SK-N-SH (cell line): ENCODE measurements around the gene MMS19. TPM values are rescaled to one million over a fixed set of nuclear protein-coding genes. Genes with fewer than 3 reads are reported as not detected.

Experiments
- CTCF ChIA-PET: fragments of 300-600, 350-600 bp; formaldehyde crosslinking; extraction: SDS; loops from one replicate; lab custom pipeline; 2021; lab: Yijun Ruan, JAX
- POLR2A ChIA-PET: fragments of 350-600 bp; sonication (Branson Sonifier 250); formaldehyde crosslinking; extraction: SDS; loops from one replicate; lab custom pipeline; 2020; ENCODE audit warnings: antibody characterized with exemption, inconsistent platforms; lab: Yijun Ruan, JAX
- DNase-seq: peaks from one replicate; pipeline ENCODE4 v3.0.0; 2012
- H2AFZ ChIP-seq: fragments of 200-600 bp; sonication (generic); 2 replicates; pipeline ENCODE4 v1.8.1; 2016; ENCODE audit warnings: antibody characterized with exemption, mild to moderate bottlenecking, low read depth
- H3F3A ChIP-seq: fragments of 200-600 bp; sonication (generic); replicated peaks from 2 replicates; pipeline ENCODE3; 2016; ENCODE audit warnings: antibody characterized with exemption, mild to moderate bottlenecking; ENCODE audit not compliant: insufficient read depth
- H3K27ac ChIP-seq, 2 experiments: fragments of 200-500 bp in 1 of 2; fragments of 200-600 bp in 1 of 2; sonication (Bioruptor generic) in 1 of 2; sonication (generic), shearing (Covaris generic) in 1 of 2; 2 replicates each; pipeline versions ENCODE4 v1.5.1 to v1.6.1; 2014 to 2016; ENCODE audit warnings: low read depth in 2 of 2, inconsistent platforms in 1 of 2, low read length in 1 of 2, mild to moderate bottlenecking in 1 of 2, mixed read lengths in 1 of 2
- H3K27me3 ChIP-seq: fragments of 200-600 bp; sonication (generic), shearing (Covaris generic); 2 replicates; pipeline ENCODE4 v1.6.1; 2016; ENCODE audit warnings: mixed run types; ENCODE audit not compliant: insufficient read depth
- H3K36me3 ChIP-seq, 2 experiments: fragments of 200-500 bp in 1 of 2; fragments of 200-600 bp in 1 of 2; sonication (Bioruptor generic) in 1 of 2; sonication (generic) in 1 of 2; replicated peaks in 1 of 2; 2 replicates each; pipeline versions ENCODE3 to v1.5.1; 2014 to 2016; ENCODE audit warnings: low read length in 1 of 2, mild to moderate bottlenecking in 1 of 2; ENCODE audit not compliant: insufficient read depth in 2 of 2, control insufficient read depth in 1 of 2
- H3K4me1 ChIP-seq, 2 experiments: fragments of 200-500 bp in 1 of 2; fragments of 200-600 bp in 1 of 2; sonication (Bioruptor generic) in 1 of 2; sonication (generic), shearing (Covaris generic) in 1 of 2; 2 replicates each; pipeline versions ENCODE4 v1.5.1 to v1.6.1; 2014 to 2016; ENCODE audit warnings: low read depth in 1 of 2, low read length in 1 of 2, mixed run types in 1 of 2; ENCODE audit not compliant: insufficient read depth in 2 of 2, control insufficient read depth in 1 of 2
- H3K4me2 ChIP-seq: fragments of 200-600 bp; sonication (generic), shearing (Covaris generic); 2 replicates; pipeline ENCODE4 v1.6.1; 2017; ENCODE audit warnings: mixed run types
- H3K4me3 ChIP-seq, 2 experiments: fragments of 200-500 bp in 1 of 2; fragments of 200-600 bp in 1 of 2; sonication (Bioruptor generic) in 1 of 2; sonication (generic), shearing (Covaris generic) in 1 of 2; 2 replicates each; pipeline versions ENCODE4 v1.5.1 to v1.8.1; 2014 to 2016; ENCODE audit warnings: low read depth in 2 of 2, inconsistent platforms in 1 of 2, low read length in 1 of 2, mild to moderate bottlenecking in 1 of 2, mixed read lengths in 1 of 2, moderate library complexity in 1 of 2
- H3K79me2 ChIP-seq: fragments of 200-600 bp; sonication (generic); 2 replicates; pipeline ENCODE4 v1.8.1; 2017; ENCODE audit warnings: mild to moderate bottlenecking; ENCODE audit not compliant: insufficient read depth
- H3K9ac ChIP-seq: fragments of 200-600 bp; sonication (generic); 2 replicates; pipeline ENCODE4 v1.6.1; 2017; ENCODE audit warnings: mixed run types
- H3K9me2 ChIP-seq: fragments of 200-600 bp; sonication (generic); 2 replicates; pipeline ENCODE4 v1.6.1; 2017; ENCODE audit warnings: mixed run types
- H3K9me3 ChIP-seq: fragments of 200-600 bp; sonication (generic); 2 replicates; pipeline ENCODE4 v1.6.1; 2017; ENCODE audit warnings: mixed run types, mild to moderate bottlenecking, moderate library complexity
- H4K20me1 ChIP-seq: fragments of 200-600 bp; sonication (generic); 2 replicates; pipeline ENCODE4 v1.6.1; 2017; ENCODE audit warnings: mild to moderate bottlenecking, mixed run types; ENCODE audit not compliant: insufficient read depth
- MAX ChIP-seq: IDR thresholded peaks from 2 replicates; pipeline ENCODE4 v1.4.0; 2012; ENCODE audit warnings: low read depth
- POLR2AphosphoS5 ChIP-seq: IDR thresholded peaks from 2 replicates; pipeline ENCODE4 v1.6.1; 2012; ENCODE audit warnings: low read depth, low read length
- REST ChIP-seq: IDR thresholded peaks from 2 replicates; pipeline ENCODE4 v1.6.1; 2012; ENCODE audit warnings: mild to moderate bottlenecking, low read depth, low read length, moderate library complexity
- RFX5 ChIP-seq: IDR thresholded peaks from 2 replicates; pipeline ENCODE4 v1.6.1; 2012; ENCODE audit warnings: mild to moderate bottlenecking, improper control_type of control experiment, low read length
- WGBS: methylation state at CpG from one replicate; pipeline ENCODE4 v1.1.6; 2017; ENCODE audit warnings: low lambda C conversion rate; 5-methylcytosine and 5-hydroxymethylcytosine counted together
- polyA plus RNA-seq, 3 experiments: library from polyadenylated mRNA; depleted of rRNA; stranded (reverse); fragments of >200 nt; gene quantifications; 2 replicates each; pipeline ENCODE4 v1.2.3, GENCODE V29; 2012
- small RNA-seq, 7 experiments: library from RNA; depleted of rRNA; stranded (forward); fragments of <200 nt; gene quantifications; one replicate each; pipeline ENCODE3, GENCODE V24; 2012

MMS19 gene
- polyA plus RNA-seq, 1 of the 3 experiments (the other 2 are of a cell fraction), result 56.9 TPM

- no peak overlapping the region for H3K27ac ChIP-seq
Observed at GRCh38 chr10:97411406-97411805, 86.8 kb downstream of the MMS19 start.

GRCh38 chr10:97408496-97408992 is 89.7 kb downstream of the MMS19 start:
- 97% methylated on average over 10 of the region's 10 CpGs for WGBS
- Histone ChIP-seq H3K4me1 (peaks cover 0 to 4% of the 10 kb centered on the region in 2 experiments; a peak in 1 of 4 replicates), H3K9ac (no peak overlapping the region), H3K27ac (no peak overlapping the region), H3K4me2 (no peak overlapping the region), H3K27me3 (no peaks in the 10 kb centered on the region), H3F3A (peaks cover 7% of the 10 kb centered on the region), H3K9me2 (no peaks in the 10 kb centered on the region), H3K36me3 (no peaks in the 10 kb centered on the region), H3K4me3 (no peak overlapping the region), H3K79me2 (no peaks in the 10 kb centered on the region), H2AFZ (no peak overlapping the region), H3K9me3 (no peaks in the 10 kb centered on the region), H4K20me1 (no peaks in the 10 kb centered on the region)
- ChIA-PET POLR2A (no interaction called here), CTCF (interaction anchor here (1.0 to 2.9 kb wide), 10 partner anchors 8 to 87 kb away, joined by 3 to 35 read pairs (median 4); partner anchors contain the start of genes EXOSC1 and ZDHHC16)
- no peak for DNase-seq
- no peak for TF ChIP-seq MAX

More at GRCh38 chr10:97411406-97411805, 86.8 kb downstream of the MMS19 start:
- TF ChIP-seq REST (0 out of 2 replicates have a peak, but pooled peaks have one; percentile 37), RFX5 (no peak), POLR2AphosphoS5 (no peak)
- TF ChIP-seq, all 33 proteins: peak for 1
- no peak for DNase-seq
- H3K9ac ChIP-seq, result no peak overlapping the region
- H4K20me1 ChIP-seq, result no peaks in the 10 kb centered on the region
- no peak overlapping the region for H2AFZ ChIP-seq
- H3F3A ChIP-seq, result peaks cover 15% of the 10 kb centered on the region
- ChIA-PET POLR2A (no interaction called here), CTCF (interaction anchor here (0.7 kb wide), 1 partner anchor 12 kb away, joined by 5 read pairs; no protein-coding TSS in a partner anchor)
- no peak overlapping the region for H3K4me3 ChIP-seq
- H3K9me3 ChIP-seq, result no peaks in the 10 kb centered on the region
- no peaks in the 10 kb centered on the region for H3K36me3 ChIP-seq
- no peak overlapping the region for H3K4me2 ChIP-seq
- H3K4me1 ChIP-seq, result peaks cover 4 to 6% of the 10 kb centered on the region in 2 experiments; a peak in 2 of 4 replicates
- H3K9me2 ChIP-seq, result no peaks in the 10 kb centered on the region
- H3K79me2 ChIP-seq, result no peaks in the 10 kb centered on the region
- no peaks in the 10 kb centered on the region for H3K27me3 ChIP-seq
- 65% methylated on average over 3 of the region's 4 CpGs for WGBS

Small RNAs within 50 kb of the gene (small RNA-seq; reads per million reads assigned to genes)
- 0 reads per million in 7 experiments for gene RF00019

Other genes starting within 250 kb of the MMS19 start
- 3.8 and 4.5 TPM in 2 replicates for gene ARHGAP19, start 205.8 kb downstream of the MMS19 start, polyA plus RNA-seq (2012; rRNA removed)
- gene FRAT1, start 179.2 kb downstream of the MMS19 start, polyA plus RNA-seq (2012; rRNA removed), result 1.3 and 1.8 TPM in 2 replicates
- 2.3 and 2.4 TPM in 2 replicates for gene FRAT2, start 163.7 kb downstream of the MMS19 start, polyA plus RNA-seq (2012; rRNA removed)
- 40.9 and 46.4 TPM in 2 replicates for gene RRP12, start 97.1 kb downstream of the MMS19 start, polyA plus RNA-seq (2012; rRNA removed)
- gene PGAM1, start 72.2 kb downstream of the MMS19 start, polyA plus RNA-seq (2012; rRNA removed), result 398 and 419 TPM in 2 replicates
- 49.0 and 50.0 TPM in 2 replicates for gene EXOSC1, start 52.4 kb downstream of the MMS19 start, polyA plus RNA-seq (2012; rRNA removed)
- 71.5 and 84.2 TPM in 2 replicates for gene ZDHHC16, start 52.2 kb downstream of the MMS19 start, polyA plus RNA-seq (2012; rRNA removed)
- 37.9 and 38.8 TPM in 2 replicates for gene UBTD1, start 502 bp upstream of the MMS19 start, polyA plus RNA-seq (2012; rRNA removed)
- 0.72 and 0.99 TPM in 2 replicates for gene ANKRD2, start 74.4 kb upstream of the MMS19 start, polyA plus RNA-seq (2012; rRNA removed)
- 2.9 and 4.8 TPM in 2 replicates for gene HOGA1, start 86.0 kb upstream of the MMS19 start, polyA plus RNA-seq (2012; rRNA removed)
- gene C10orf62, start 91.3 kb upstream of the MMS19 start, polyA plus RNA-seq (2012; rRNA removed), result 0.07 and 0.19 TPM in 2 replicates
- gene MORN4, start 135.1 kb upstream of the MMS19 start, polyA plus RNA-seq (2012; rRNA removed), result 31.4 and 31.7 TPM in 2 replicates
- gene PI4K2A, start 142.2 kb upstream of the MMS19 start, polyA plus RNA-seq (2012; rRNA removed), result 23.8 and 31.4 TPM in 2 replicates
- 6.3 and 7.0 TPM in 2 replicates for gene AVPI1, start 188.8 kb upstream of the MMS19 start, polyA plus RNA-seq (2012; rRNA removed)
- 53.0 and 53.8 TPM in 2 replicates for gene MARVELD1, start 215.3 kb upstream of the MMS19 start, polyA plus RNA-seq (2012; rRNA removed)
- 30.5 and 44.3 TPM in 2 replicates for gene ZFYVE27, start 238.7 kb upstream of the MMS19 start, polyA plus RNA-seq (2012; rRNA removed)